IMR-90 (cell line): ENCODE data around the gene PRKAG2. TPM values are rescaled to one million over a fixed set of nuclear protein-coding genes. Genes with fewer than 3 reads are reported as not detected.

Experiments used
- ATAC-seq: fragments of 200-7000 bp; cut with Tn5 transposase; 2 replicates; pipeline ENCODE4 v1.9.1; 2020; ENCODE audit warnings: low read depth, mild to moderate bottlenecking, moderate library complexity
- BruUV-seq: library from RNA; stranded (reverse); fragments of 400-500 nt; replicated peaks from 2 replicates; lab custom pipeline; 2021; lab: Mats Ljungman, UMichigan
- CTCF ChIA-PET: fragments of 300-600 bp; formaldehyde crosslinking; extraction: SDS; loops from one replicate; lab custom pipeline; 2021; ENCODE audit warnings: antibody characterized with exemption; lab: Yijun Ruan, JAX
- POLR2A ChIA-PET: fragments of 300-600 bp; sonication (Branson Sonifier 250); formaldehyde crosslinking; loops from one replicate; lab custom pipeline; 2022; ENCODE audit warnings: antibody characterized with exemption; ENCODE audit not compliant: unreplicated experiment; lab: Charles Lee
- DNase-seq: peaks from one replicate; pipeline ENCODE4 v3.0.0; 2013
- H2AFZ ChIP-seq: replicated peaks from 2 replicates; pipeline ENCODE3; 2013; ENCODE audit warnings: low read length, mild to moderate bottlenecking; ENCODE audit not compliant: poor library complexity
- H2AK5ac ChIP-seq: 2 replicates; pipeline ENCODE4 v1.6.1; 2013; ENCODE audit warnings: low read depth, low read length, inconsistent platforms
- H2AK9ac ChIP-seq: replicated peaks from 2 replicates; pipeline ENCODE3; 2013; ENCODE audit warnings: mild to moderate bottlenecking, low read depth, low read length, moderate library complexity; ENCODE audit not compliant: poor library complexity
- H2BK120ac ChIP-seq: 2 replicates; pipeline ENCODE4 v1.6.1; 2013; ENCODE audit warnings: low read depth, low read length, inconsistent platforms
- H2BK15ac ChIP-seq: 3 replicates; pipeline ENCODE4 v1.6.1; 2013; ENCODE audit warnings: low read depth, low read length, inconsistent platforms
- H2BK20ac ChIP-seq: 2 replicates; pipeline ENCODE4 v1.6.1; 2013; ENCODE audit warnings: low read depth, mild to moderate bottlenecking, inconsistent platforms, low read length, moderate library complexity
- H2BK5ac ChIP-seq: 2 replicates; pipeline ENCODE4 v1.6.1; 2013; ENCODE audit warnings: mild to moderate bottlenecking, low read depth, low read length, inconsistent platforms; ENCODE audit not compliant: poor library complexity, severe bottlenecking
- H3K14ac ChIP-seq: replicated peaks from 2 replicates; pipeline ENCODE4 v1.6.1; 2013; ENCODE audit warnings: low read depth, low read length, inconsistent platforms
- H3K18ac ChIP-seq: 2 replicates; pipeline ENCODE4 v1.6.1; 2013; ENCODE audit warnings: low read depth, low read length, control low read depth
- H3K23ac ChIP-seq: 2 replicates; pipeline ENCODE4 v1.6.1; 2013; ENCODE audit warnings: low read depth, low read length, inconsistent platforms
- H3K27ac ChIP-seq: 2 replicates; pipeline ENCODE4 v1.5.1; 2013; ENCODE audit warnings: mild to moderate bottlenecking, control low read depth, low read length; ENCODE audit not compliant: insufficient read depth
- H3K27me3 ChIP-seq: 2 replicates; pipeline ENCODE4 v1.6.1; 2013; ENCODE audit warnings: low read length; ENCODE audit not compliant: control insufficient read depth, insufficient read depth
- H3K36me3 ChIP-seq: 2 replicates; pipeline ENCODE4 v1.6.1; 2013; ENCODE audit warnings: low read length, mixed read lengths; ENCODE audit not compliant: control insufficient read depth, insufficient read depth
- H3K4ac ChIP-seq: 2 replicates; pipeline ENCODE4 v1.6.1; 2013; ENCODE audit warnings: low read depth, low read length, inconsistent platforms
- H3K4me1 ChIP-seq: 2 replicates; pipeline ENCODE4 v1.6.1; 2013; ENCODE audit warnings: low read length, mixed read lengths; ENCODE audit not compliant: control insufficient read depth, insufficient read depth
- H3K4me2 ChIP-seq: 2 replicates; pipeline ENCODE4 v1.6.1; 2013; ENCODE audit warnings: low read depth, mild to moderate bottlenecking, control low read depth, low read length, moderate library complexity
- H3K4me3 ChIP-seq: 2 replicates; pipeline ENCODE4 v1.5.1; 2013; ENCODE audit warnings: low read depth, mild to moderate bottlenecking, control low read depth, low read length, moderate library complexity; ENCODE audit not compliant: insufficient read depth
- H3K56ac ChIP-seq: 2 replicates; pipeline ENCODE4 v1.6.1; 2013; ENCODE audit warnings: low read length, inconsistent platforms; ENCODE audit not compliant: insufficient read depth; ENCODE audit errors: extremely low read depth
- H3K79me1 ChIP-seq, 2 experiments: 2 replicates each; pipeline ENCODE4 v1.6.1; 2013; ENCODE audit warnings: low read length in 2 of 2, inconsistent platforms in 1 of 2, low read depth in 1 of 2
- H3K9ac ChIP-seq: 2 replicates; pipeline ENCODE4 v1.6.1; 2013; ENCODE audit warnings: low read depth, low read length, control low read depth
- H3K9me1 ChIP-seq: 2 replicates; pipeline ENCODE4 v1.6.1; 2013; ENCODE audit warnings: low read length, inconsistent platforms; ENCODE audit not compliant: insufficient read depth
- H3K9me3 ChIP-seq: 2 replicates; pipeline ENCODE4 v1.6.1; 2013; ENCODE audit warnings: low read length; ENCODE audit not compliant: control insufficient read depth, insufficient read depth
- H4K20me1 ChIP-seq: 2 replicates; pipeline ENCODE4 v1.6.1; 2013; ENCODE audit warnings: low read length, inconsistent platforms; ENCODE audit not compliant: insufficient read depth
- H4K5ac ChIP-seq: 2 replicates; pipeline ENCODE4 v1.6.1; 2013; ENCODE audit warnings: mild to moderate bottlenecking, low read depth, low read length, control low read depth
- H4K8ac ChIP-seq, 2 experiments: 2 replicates each; pipeline ENCODE4 v1.6.1; 2013; ENCODE audit warnings: low read depth in 2 of 2, low read length in 2 of 2, control low read depth in 1 of 2, inconsistent platforms in 1 of 2
- H4K91ac ChIP-seq: 2 replicates; pipeline ENCODE4 v1.6.1; 2013; ENCODE audit warnings: low read depth, low read length, inconsistent platforms; ENCODE audit not compliant: insufficient read depth
- CEBPB ChIP-seq: IDR thresholded peaks from 2 replicates; pipeline ENCODE4 v1.6.1; 2012; ENCODE audit warnings: low read depth, low read length, improper control_type of control experiment
- FOS ChIP-seq: fragments of 150-350 bp; IDR thresholded peaks from 2 replicates; pipeline ENCODE4 v1.6.1; 2016; ENCODE audit warnings: low read depth, low read length
- MAFK ChIP-seq: IDR thresholded peaks from 2 replicates; pipeline ENCODE4 v1.6.1; 2012; ENCODE audit warnings: low read depth, low read length, improper control_type of control experiment
- MXI1 ChIP-seq: IDR thresholded peaks from 2 replicates; pipeline ENCODE4 v1.6.1; 2012; ENCODE audit warnings: low read depth, mild to moderate bottlenecking, low read length, moderate library complexity, borderline replicate concordance
- NFE2L2 ChIP-seq: fragments of 150-350 bp; IDR thresholded peaks from 2 replicates; pipeline ENCODE4 v1.6.1; 2016; ENCODE audit warnings: low read depth, mild to moderate bottlenecking, low read length
- POLR2A ChIP-seq: IDR thresholded peaks from 2 replicates; pipeline ENCODE4 v1.6.1; 2012; ENCODE audit warnings: mild to moderate bottlenecking, low read depth, low read length
- SMC3 ChIP-seq: fragments of 150-350 bp; IDR thresholded peaks from 2 replicates; pipeline ENCODE4 v1.6.1; 2016; ENCODE audit warnings: low read depth, mild to moderate bottlenecking, antibody characterized with exemption, low read length, moderate library complexity
- WGBS, 2 experiments: methylation state at CpG; one replicate each; pipeline versions ENCODE4 v1.1.5 to v1.1.7; 2013; ENCODE audit warnings: missing lambda C conversion rate in 2 of 2; ENCODE audit not compliant: insufficient read length in 1 of 2; ENCODE audit errors: extremely low coverage in 2 of 2; 5-methylcytosine and 5-hydroxymethylcytosine counted together
- dilution Hi-C: fragments of 300-500 bp; cut with HindIII; formaldehyde crosslinking; loops from one replicate; pipeline ENCODE4 v1.14.3; 2018; ENCODE audit warnings: low sequenced_read_pairs; ENCODE audit not compliant: unreplicated experiment
- in situ Hi-C: fragments of 300-500 bp; cut with MboI; formaldehyde crosslinking; loops from 3 replicates; pipeline ENCODE4 v1.14.3; 2019; ENCODE audit warnings: low sequenced_read_pairs, inconsistent platforms, mixed read lengths
- intact Hi-C: fragments of 100-400 bp; cut with micrococcal nuclease; formaldehyde crosslinking; loops from 2 replicates; pipeline ENCODE4 v1.10.0; 2022
- polyA plus RNA-seq, 3 experiments: library from polyadenylated mRNA; depleted of rRNA; stranded (reverse); fragments of >200 nt; gene quantifications; 2 replicates each; pipeline ENCODE4 v1.2.3, GENCODE V29; 2012; ENCODE audit warnings: low replicate concordance in 1 of 3
- total RNA-seq: library from RNA; depleted of rRNA; stranded (reverse); fragments of >200 nt; gene quantifications from 2 replicates; pipeline ENCODE4 v1.2.3, GENCODE V29; 2012

PRKAG2 gene
- total and polyA plus RNA-seq, 2 of the 4 experiments (the other 2 are of a cell fraction) = 15.4 to 21.6 TPM

DNA sequence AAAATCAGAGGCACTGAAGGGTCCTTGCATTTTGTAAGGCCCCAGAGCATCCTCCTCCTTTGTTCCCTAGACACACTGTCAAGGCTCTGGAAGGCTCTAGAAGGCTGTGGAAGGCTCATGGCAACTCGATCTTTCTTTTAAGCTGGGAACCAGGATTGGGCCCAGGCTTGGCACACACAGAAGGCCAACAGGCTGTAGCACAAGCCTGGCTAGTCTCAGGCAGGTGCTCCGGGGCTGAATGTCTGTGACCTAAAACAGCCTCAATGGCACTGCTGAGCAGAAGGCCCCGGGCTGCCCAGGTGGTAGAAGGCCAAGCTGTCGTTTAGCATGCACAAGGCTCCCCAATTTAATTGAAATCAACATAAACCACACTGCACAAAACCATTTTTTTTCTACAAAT lies 55.7 kb downstream of the PRKAG2 start:
- no peak overlapping the region for H3K14ac ChIP-seq
- H3K9me1 ChIP-seq = no peaks in the 10 kb centered on the region
- no peak overlapping the region for H3K4me2 ChIP-seq
- 50% methylated on average over 1 of the region's 4 CpGs; no CpG with 5 or more reads in 1 of the 2 experiments for WGBS, 2 experiments
- DNase-seq = no peak
- H3K79me1 ChIP-seq = no peaks in the 10 kb centered on the region
- TF ChIP-seq SMC3 (no peak), CEBPB (no peak), MAFK (no peak), MXI1 (no peak), NFE2L2 (no peak), POLR2A (no peak), FOS (no peak)
- no peak overlapping the region for H4K5ac ChIP-seq
- H3K36me3 ChIP-seq = no peaks in the 10 kb centered on the region
- no peak overlapping the region for H3K4ac ChIP-seq
- no peaks in the 10 kb centered on the region for H4K20me1 ChIP-seq
- intact Hi-C loops (no loop called here), in situ Hi-C loops (no loop called here), dilution Hi-C loops (no loop called here)
- no peak overlapping the region for H3K9ac ChIP-seq
- H3K18ac ChIP-seq = no peak overlapping the region
- no peak overlapping the region for H3K4me3 ChIP-seq
- H2AFZ ChIP-seq = no peak overlapping the region
- no peak overlapping the region for H4K8ac ChIP-seq
- H2BK20ac ChIP-seq = no peak overlapping the region
- H3K9me3 ChIP-seq = no peaks in the 10 kb centered on the region
- H2BK15ac ChIP-seq = no peak overlapping the region
- H3K27me3 ChIP-seq = peaks cover 60% of the 10 kb centered on the region
- H3K23ac ChIP-seq = no peak overlapping the region
- H3K4me1 ChIP-seq = no peaks in the 10 kb centered on the region
- H2BK5ac ChIP-seq = no peak overlapping the region
- H2AK5ac ChIP-seq = no peak overlapping the region
- CTCF ChIA-PET = no interaction called here
- no peak overlapping the region for H3K27ac ChIP-seq
- no peak overlapping the region for H2BK120ac ChIP-seq
- no peak overlapping the region for H4K91ac ChIP-seq
- no peak for ATAC-seq
- POLR2A ChIA-PET = no interaction called here
- H2AK9ac ChIP-seq = no peak overlapping the region
- H3K56ac ChIP-seq = no peak overlapping the region
- BruUV-seq = no TSS peak
